HG03135 (cell line): Measurements from ENCODE around the gene CMC2.

ENCODE experiments used
- ATAC-seq: cut with Tn5 transposase; IDR thresholded peaks from one replicate; pipeline ENCODE4 v1.9.1; 2021; ENCODE audit warnings: mild to moderate bottlenecking, moderate library complexity; ENCODE audit not compliant: unreplicated experiment

CMC2 gene

GRCh38 chr16:80981103-80981502, 25.6 kb downstream of the CMC2 start:
- ATAC-seq = no peak

- ATAC-seq = no peak
These were observed 29.7 kb downstream of the CMC2 start for GRCh38 chr16:80976946-80977345.

- ATAC-seq = no peak
These were observed 31.9 kb downstream of the CMC2 start for GRCh38 chr16:80974649-80975376.

GRCh38 chr16:80973991-80974390, 32.7 kb downstream of the CMC2 start:
- no peak for ATAC-seq

GRCh38 chr16:80972611-80973010, 34.1 kb downstream of the CMC2 start:
- ATAC-seq = no peak

GRCh38 chr16:80971819-80972218, 34.9 kb downstream of the CMC2 start:
- no peak for ATAC-seq

- ATAC-seq = no peak
These were observed 37.6 kb downstream of the CMC2 start for GRCh38 chr16:80969114-80969484.

- no peak for ATAC-seq
These were observed 38.1 kb downstream of the CMC2 start for GRCh38 chr16:80968386-80969113.

GRCh38 chr16:80966617-80967016, 40.1 kb downstream of the CMC2 start:
- ATAC-seq = no peak

GRCh38 chr16:80964351-80964750, 42.3 kb downstream of the CMC2 start:
- no peak for ATAC-seq

- no peak for ATAC-seq
These were observed 43.8 kb downstream of the CMC2 start for GRCh38 chr16:80962879-80963278.

- ATAC-seq = no peak
These were observed 48.4 kb downstream of the CMC2 start for GRCh38 chr16:80958284-80958683.

GRCh38 chr16:80954985-80955384, 51.7 kb downstream of the CMC2 start:
- ATAC-seq = no peak

- ATAC-seq = no peak
These were observed 57.7 kb downstream of the CMC2 start for GRCh38 chr16:80948886-80949493.

- ATAC-seq = no peak
These were observed 58.7 kb downstream of the CMC2 start for GRCh38 chr16:80947708-80948625.

- no peak for ATAC-seq
These were observed 59.4 kb downstream of the CMC2 start for GRCh38 chr16:80947239-80947638.

- no peak for ATAC-seq
These were observed 60.2 kb downstream of the CMC2 start for GRCh38 chr16:80946481-80946880.

- no peak for ATAC-seq
These were observed 66.4 kb downstream of the CMC2 start for GRCh38 chr16:80940069-80940856.

GRCh38 chr16:80938879-80939260, 67.8 kb downstream of the CMC2 start:
- no peak for ATAC-seq
